ENCODE results near the gene IL18R1. TPM values are rescaled to one million over a fixed set of nuclear protein-coding genes. Genes with fewer than 3 reads are reported as not detected.
A peak's percentile ranks its signal among the peaks of the same experiment; 100 is the strongest.

Gene IL18R1
- total and polyA plus RNA-seq, 9 of the 15 experiments (the other 6 are each of a cell fraction or from before 2014, with no cell fraction given), result 0.55 to 10.0 (median 2.5) TPM

DNA sequence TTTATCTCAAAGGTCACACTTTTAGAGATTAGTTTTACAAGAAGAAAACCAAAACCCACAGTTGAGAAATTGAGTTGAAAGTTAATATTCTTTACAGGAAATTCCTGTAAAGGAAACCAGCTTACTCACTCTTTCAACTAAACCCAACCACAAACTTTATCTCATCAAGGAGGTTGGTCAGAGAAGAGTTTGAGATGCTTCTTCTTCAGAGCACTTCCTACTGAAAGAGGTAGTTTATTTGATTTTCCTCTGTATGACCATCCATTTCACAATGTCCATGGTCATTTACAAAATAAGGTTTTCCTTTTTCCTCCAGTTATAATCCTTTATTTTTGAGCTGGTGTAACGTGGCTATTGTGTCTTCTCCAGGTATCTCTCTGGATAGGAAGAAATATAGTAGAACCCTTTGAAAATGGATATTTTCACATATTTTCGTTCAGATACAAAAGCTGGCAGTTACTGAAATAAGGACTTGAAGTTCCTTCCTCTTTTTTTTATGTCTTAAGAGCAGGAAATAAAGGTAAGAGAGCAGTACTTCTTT is 62.9 kb downstream of the IL18R1 start (continued):
- TF ChIP-seq, protein P1, sequence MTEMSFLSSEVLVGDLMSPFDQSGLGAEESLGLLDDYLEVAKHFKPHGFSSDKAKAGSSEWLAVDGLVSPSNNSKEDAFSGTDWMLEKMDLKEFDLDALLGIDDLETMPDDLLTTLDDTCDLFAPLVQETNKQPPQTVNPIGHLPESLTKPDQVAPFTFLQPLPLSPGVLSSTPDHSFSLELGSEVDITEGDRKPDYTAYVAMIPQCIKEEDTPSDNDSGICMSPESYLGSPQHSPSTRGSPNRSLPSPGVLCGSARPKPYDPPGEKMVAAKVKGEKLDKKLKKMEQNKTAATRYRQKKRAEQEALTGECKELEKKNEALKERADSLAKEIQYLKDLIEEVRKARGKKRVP (CRISPR knock-in tag; IDR thresholded peaks at IDR 0.05), result peak; percentile 50; the same call in 1 of the 2 replicates
- TF ChIP-seq KDM4B (IDR thresholded peaks at IDR 0.05; ENCODE audit: borderline replicate concordance in 2 of 2, low read depth in 1 of 2) (no peak), C11orf30 (IDR thresholded peaks at IDR 0.05; ENCODE audit: low read depth) (peak; percentile 79), IFI16 (CRISPR knock-in tag; IDR thresholded peaks at IDR 0.05) (no peak), RBM14 (IDR thresholded peaks at IDR 0.05; ENCODE audit: borderline replicate concordance, insufficient read depth, low read depth, low read length) (no peak), JUN (IDR thresholded peaks at IDR 0.05; ENCODE audit: borderline replicate concordance, low read depth, low read length) (no peak), JUN (CRISPR knock-in tag; IDR thresholded peaks at IDR 0.05; ENCODE audit: borderline replicate concordance) (no peak), FOXK2 (conservative IDR thresholded peaks at IDR 0.05 in 1 of 2, IDR thresholded peaks at IDR 0.05 in 1 of 2; ENCODE audit: low read depth in 2 of 2) (no peak), SP1 (CRISPR knock-in tag; IDR thresholded peaks at IDR 0.05) (no peak), ZSCAN29 (IDR thresholded peaks at IDR 0.05) (no peak), ZNF408 (CRISPR knock-in tag; IDR thresholded peaks at IDR 0.05; ENCODE audit: low read depth) (no peak), ETV6 (IDR thresholded peaks at IDR 0.05; ENCODE audit: borderline replicate concordance in 1 of 2, low read depth in 2 of 2, low read length in 1 of 2) (peak; percentile 97 to 100), ETV6 (CRISPR knock-in tag; IDR thresholded peaks at IDR 0.05; ENCODE audit: borderline replicate concordance) (no peak), NBN (IDR thresholded peaks at IDR 0.05; ENCODE audit: low read depth) (peak; percentile 62; the same call in 1 of the 2 replicates), IRF2 (CRISPR knock-in tag; IDR thresholded peaks at IDR 0.05) (no peak)
- TF ChIP-seq, protein P2, sequence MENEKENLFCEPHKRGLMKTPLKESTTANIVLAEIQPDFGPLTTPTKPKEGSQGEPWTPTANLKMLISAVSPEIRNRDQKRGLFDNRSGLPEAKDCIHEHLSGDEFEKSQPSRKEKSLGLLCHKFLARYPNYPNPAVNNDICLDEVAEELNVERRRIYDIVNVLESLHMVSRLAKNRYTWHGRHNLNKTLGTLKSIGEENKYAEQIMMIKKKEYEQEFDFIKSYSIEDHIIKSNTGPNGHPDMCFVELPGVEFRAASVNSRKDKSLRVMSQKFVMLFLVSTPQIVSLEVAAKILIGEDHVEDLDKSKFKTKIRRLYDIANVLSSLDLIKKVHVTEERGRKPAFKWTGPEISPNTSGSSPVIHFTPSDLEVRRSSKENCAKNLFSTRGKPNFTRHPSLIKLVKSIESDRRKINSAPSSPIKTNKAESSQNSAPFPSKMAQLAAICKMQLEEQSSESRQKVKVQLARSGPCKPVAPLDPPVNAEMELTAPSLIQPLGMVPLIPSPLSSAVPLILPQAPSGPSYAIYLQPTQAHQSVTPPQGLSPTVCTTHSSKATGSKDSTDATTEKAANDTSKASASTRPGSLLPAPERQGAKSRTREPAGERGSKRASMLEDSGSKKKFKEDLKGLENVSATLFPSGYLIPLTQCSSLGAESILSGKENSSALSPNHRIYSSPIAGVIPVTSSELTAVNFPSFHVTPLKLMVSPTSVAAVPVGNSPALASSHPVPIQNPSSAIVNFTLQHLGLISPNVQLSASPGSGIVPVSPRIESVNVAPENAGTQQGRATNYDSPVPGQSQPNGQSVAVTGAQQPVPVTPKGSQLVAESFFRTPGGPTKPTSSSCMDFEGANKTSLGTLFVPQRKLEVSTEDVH (IDR thresholded peaks at IDR 0.05; ENCODE audit: low read depth, partially characterized antibody), result no peak
- TF ChIP-seq, protein P3, sequence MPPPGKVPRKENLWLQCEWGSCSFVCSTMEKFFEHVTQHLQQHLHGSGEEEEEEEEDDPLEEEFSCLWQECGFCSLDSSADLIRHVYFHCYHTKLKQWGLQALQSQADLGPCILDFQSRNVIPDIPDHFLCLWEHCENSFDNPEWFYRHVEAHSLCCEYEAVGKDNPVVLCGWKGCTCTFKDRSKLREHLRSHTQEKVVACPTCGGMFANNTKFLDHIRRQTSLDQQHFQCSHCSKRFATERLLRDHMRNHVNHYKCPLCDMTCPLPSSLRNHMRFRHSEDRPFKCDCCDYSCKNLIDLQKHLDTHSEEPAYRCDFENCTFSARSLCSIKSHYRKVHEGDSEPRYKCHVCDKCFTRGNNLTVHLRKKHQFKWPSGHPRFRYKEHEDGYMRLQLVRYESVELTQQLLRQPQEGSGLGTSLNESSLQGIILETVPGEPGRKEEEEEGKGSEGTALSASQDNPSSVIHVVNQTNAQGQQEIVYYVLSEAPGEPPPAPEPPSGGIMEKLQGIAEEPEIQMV (tag; conservative IDR thresholded peaks at IDR 0.05; ENCODE audit: low read depth), result no peak
- TF ChIP-seq, protein P4, sequence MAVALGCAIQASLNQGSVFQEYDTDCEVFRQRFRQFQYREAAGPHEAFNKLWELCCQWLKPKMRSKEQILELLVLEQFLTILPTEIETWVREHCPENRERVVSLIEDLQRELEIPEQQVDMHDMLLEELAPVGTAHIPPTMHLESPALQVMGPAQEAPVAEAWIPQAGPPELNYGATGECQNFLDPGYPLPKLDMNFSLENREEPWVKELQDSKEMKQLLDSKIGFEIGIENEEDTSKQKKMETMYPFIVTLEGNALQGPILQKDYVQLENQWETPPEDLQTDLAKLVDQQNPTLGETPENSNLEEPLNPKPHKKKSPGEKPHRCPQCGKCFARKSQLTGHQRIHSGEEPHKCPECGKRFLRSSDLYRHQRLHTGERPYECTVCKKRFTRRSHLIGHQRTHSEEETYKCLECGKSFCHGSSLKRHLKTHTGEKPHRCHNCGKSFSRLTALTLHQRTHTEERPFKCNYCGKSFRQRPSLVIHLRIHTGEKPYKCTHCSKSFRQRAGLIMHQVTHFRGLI (CRISPR knock-in tag; IDR thresholded peaks at IDR 0.05), result 0 out of 2 replicates have a peak, but pooled peaks have one; percentile 36
- TF ChIP-seq, protein P5, sequence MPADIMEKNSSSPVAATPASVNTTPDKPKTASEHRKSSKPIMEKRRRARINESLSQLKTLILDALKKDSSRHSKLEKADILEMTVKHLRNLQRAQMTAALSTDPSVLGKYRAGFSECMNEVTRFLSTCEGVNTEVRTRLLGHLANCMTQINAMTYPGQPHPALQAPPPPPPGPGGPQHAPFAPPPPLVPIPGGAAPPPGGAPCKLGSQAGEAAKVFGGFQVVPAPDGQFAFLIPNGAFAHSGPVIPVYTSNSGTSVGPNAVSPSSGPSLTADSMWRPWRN (IDR thresholded peaks at IDR 0.05; ENCODE audit: low read depth), result peak; percentile 56; the same call in 1 of the 2 replicates
- TF ChIP-seq, protein P6, sequence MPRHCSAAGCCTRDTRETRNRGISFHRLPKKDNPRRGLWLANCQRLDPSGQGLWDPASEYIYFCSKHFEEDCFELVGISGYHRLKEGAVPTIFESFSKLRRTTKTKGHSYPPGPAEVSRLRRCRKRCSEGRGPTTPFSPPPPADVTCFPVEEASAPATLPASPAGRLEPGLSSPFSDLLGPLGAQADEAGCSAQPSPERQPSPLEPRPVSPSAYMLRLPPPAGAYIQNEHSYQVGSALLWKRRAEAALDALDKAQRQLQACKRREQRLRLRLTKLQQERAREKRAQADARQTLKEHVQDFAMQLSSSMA (CRISPR knock-in tag; IDR thresholded peaks at IDR 0.05), result no peak

Data from K562 (cell line).